ENCODE results near the gene POLA1. TPM values are rescaled to one million over a fixed set of nuclear protein-coding genes. Genes with fewer than 3 reads are reported as not detected.

Gene POLA1
- total and polyA plus RNA-seq, 7 donors, result 1.8 to 15.0 (median 11.4) TPM

DNA sequence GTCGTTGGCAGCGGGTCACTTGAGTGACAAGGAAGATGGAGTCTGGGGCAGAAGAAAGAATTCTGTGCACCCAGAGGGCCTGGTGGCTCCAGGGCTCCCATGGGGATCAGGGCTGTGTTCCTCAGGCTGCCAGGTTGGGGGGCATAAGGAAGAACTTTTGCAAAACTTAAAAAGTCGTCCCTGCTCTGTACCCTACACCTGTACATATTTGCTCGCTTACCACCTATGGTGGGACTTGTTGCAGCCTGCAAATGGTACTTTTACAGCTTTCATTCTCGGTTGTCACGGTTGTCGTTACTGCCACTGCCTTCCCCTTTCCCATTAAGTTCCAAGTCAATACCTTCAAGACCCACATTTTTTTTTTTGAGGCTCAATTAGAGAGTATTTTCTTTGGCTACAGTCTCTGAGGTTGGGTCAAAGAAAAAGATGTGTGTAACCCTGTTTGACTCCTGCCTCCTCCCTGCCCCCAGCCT, 312.9 kb downstream of the POLA1 start:
- 3 to 5% methylated on average over 7 of the region's 7 CpGs for WGBS, 2 donors

DNA sequence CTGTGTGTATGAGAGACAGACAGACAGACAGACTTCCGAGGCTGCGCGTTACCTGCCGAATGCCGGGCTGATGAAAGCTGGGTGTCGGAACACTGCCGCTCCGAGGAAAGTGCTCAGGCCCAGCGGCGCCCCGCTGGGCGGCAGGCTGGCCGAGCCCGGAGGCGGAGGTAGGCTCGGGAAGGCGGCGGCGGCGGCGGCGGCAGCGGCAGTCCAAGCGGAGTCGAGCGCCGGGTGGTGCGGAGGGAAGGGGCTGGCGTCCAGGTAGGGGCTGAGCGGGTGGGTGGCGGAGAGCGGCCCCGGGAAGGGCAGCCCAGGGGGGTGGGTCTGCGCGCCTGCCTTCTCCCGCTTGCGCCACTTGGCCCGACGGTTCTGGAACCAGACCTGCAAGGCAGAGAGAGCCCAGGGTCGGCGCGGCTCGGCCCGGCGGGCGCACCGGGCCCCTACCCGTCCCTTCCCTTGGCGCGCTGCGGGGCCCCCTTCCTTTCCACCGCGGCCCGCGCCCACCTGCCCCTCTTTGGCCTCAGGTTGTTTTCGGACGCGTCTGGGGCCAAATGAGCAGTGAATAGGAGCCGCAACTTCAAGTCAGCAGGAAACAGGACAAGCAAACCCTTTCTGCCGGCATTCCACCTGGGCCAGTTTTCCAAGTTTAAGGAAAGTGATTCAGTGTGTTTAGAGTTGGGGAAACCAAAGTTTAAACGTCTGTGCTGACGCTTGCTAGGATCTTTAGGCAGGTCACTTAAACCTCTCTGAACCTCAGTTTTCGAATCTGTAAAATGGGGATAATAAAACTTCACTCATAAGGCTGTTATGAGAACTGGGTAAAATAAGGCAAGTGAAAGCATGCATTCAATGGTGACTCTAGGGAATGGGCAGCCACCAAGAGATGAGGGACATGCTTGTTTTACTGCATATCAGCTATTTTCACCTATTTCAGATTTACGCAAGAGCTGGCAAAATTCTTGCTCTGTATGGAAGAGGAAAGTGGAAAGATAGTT, 313.6 kb downstream of the POLA1 start:
- H3K36me3 ChIP-seq, result no peaks in the 10 kb centered on the region
- no peak overlapping the region for H3K27ac ChIP-seq
- H3K9me3 ChIP-seq, result no peaks in the 10 kb centered on the region
- no peak overlapping the region for H3K4me3 ChIP-seq
- peaks cover 0 to 33% (median 29%) of the 10 kb centered on the region in 4 donors for H3K4me1 ChIP-seq
- 4 to 5% methylated on average over 64 of the region's 64 CpGs for WGBS, 2 donors
- H3K27me3 ChIP-seq, result peaks cover 84 to 100% (median 84%) of the 10 kb centered on the region in 3 donors
- DNase-seq, result no peak
- TF ChIP-seq POLR2AphosphoS5 (IDR thresholded peaks at IDR 0.05) (no peak), POLR2A (IDR thresholded peaks at IDR 0.05) (no peak), CTCF (IDR thresholded peaks at IDR 0.05) (no peak), EP300 (IDR thresholded peaks at IDR 0.05) (no peak)
- intact Hi-C loops (cut with DNase I), result no loop called here

More for the DNA sequence above, 312.9 kb downstream of the POLA1 start:
- H3K4me1 ChIP-seq, result peaks cover 0 to 31% (median 26%) of the 10 kb centered on the region in 4 donors
- TF ChIP-seq CTCF (IDR thresholded peaks at IDR 0.05), result no peak
- DNase-seq, result no peak
- no peaks in the 10 kb centered on the region for H3K36me3 ChIP-seq
- no peak overlapping the region for H3K27ac ChIP-seq
- intact Hi-C loops (cut with DNase I), result no loop called here
- H3K9me3 ChIP-seq, result no peaks in the 10 kb centered on the region
- H3K4me3 ChIP-seq, result no peak overlapping the region
- H3K27me3 ChIP-seq, result peaks cover 77 to 99% (median 81%) of the 10 kb centered on the region in 3 donors

GRCh38 chrX:25009407-25009806, 315.7 kb downstream of the POLA1 start:
- H3K4me1 ChIP-seq, result peaks cover 0 to 39% (median 32%) of the 10 kb centered on the region in 4 donors
- WGBS, 2 donors, result 24 to 28% methylated on average over 7 of the region's 7 CpGs

DNA sequence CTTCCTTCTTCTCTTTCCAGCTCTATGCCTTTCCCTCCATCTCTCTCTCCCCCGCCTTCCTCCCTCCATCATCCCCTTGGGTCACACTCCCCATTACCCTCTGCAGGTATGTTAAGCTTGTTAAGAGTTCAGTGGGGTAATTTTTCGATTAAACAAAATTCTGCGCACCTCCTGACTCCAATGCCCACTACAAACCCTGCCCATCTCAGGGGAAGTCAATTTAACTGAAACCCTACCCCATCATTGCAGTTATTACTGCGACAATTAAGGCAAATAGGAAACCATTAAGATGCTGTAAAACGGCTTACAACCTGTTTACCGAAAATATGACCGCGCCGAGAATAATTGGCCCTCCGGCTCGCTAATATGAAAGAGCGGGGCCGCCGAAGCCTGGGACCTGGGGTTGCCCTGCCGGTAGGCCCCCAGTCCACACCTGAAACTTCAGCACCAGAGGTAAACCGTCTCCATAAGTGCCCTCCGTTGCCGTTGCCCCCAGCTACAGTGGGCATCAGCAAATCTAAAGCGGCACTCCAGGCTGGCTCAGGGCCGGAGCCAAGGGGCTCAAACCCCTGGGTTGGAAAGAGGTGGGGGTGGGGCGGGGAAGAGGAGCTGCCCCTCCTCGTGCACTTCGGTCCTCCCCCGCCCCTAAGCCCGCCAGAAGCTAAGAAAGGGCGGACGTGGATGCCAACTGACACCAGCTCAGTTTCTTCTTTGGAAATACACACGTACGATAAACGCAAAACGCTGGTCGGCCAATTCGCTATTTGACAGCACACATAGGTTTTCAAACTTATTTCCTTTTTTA, 317.3 kb downstream of the POLA1 start:
- H3K27me3 ChIP-seq, result peaks cover 81 to 97% (median 84%) of the 10 kb centered on the region in 3 donors

More at GRCh38 chrX:25009407-25009806, 315.7 kb downstream of the POLA1 start:
- Histone ChIP-seq H3K4me3 (no peak overlapping the region), H3K27ac (no peak overlapping the region), H3K27me3 (peaks cover 80 to 97% (median 84%) of the 10 kb centered on the region in 3 donors), H3K9me3 (no peaks in the 10 kb centered on the region), H3K36me3 (no peaks in the 10 kb centered on the region)
- DNase-seq, result no peak
- TF ChIP-seq EP300 (IDR thresholded peaks at IDR 0.05) (no peak), CTCF (IDR thresholded peaks at IDR 0.05) (no peak), POLR2A (IDR thresholded peaks at IDR 0.05) (no peak), POLR2AphosphoS5 (IDR thresholded peaks at IDR 0.05) (no peak)
- intact Hi-C loops (cut with DNase I), result no loop called here

More for the DNA sequence above, 317.3 kb downstream of the POLA1 start:
- peaks cover 0 to 28% (median 17%) of the 10 kb centered on the region in 4 donors for H3K4me1 ChIP-seq
- 4 to 6% methylated on average over 33 of the region's 33 CpGs for WGBS, 2 donors
- no peak for DNase-seq
- no peaks in the 10 kb centered on the region for H3K36me3 ChIP-seq
- no peak overlapping the region for H3K4me3 ChIP-seq
- H3K9me3 ChIP-seq, result no peaks in the 10 kb centered on the region
- intact Hi-C loops (cut with DNase I), result no loop called here
- H3K27ac ChIP-seq, result no peak overlapping the region
- TF ChIP-seq POLR2AphosphoS5 (IDR thresholded peaks at IDR 0.05), result no peak
- TF ChIP-seq CTCF (IDR thresholded peaks at IDR 0.05), result no peak
- no peak for TF ChIP-seq POLR2A (IDR thresholded peaks at IDR 0.05)
- TF ChIP-seq EP300 (IDR thresholded peaks at IDR 0.05), result no peak
